ENCODE results near the gene ZNF530. TPM values are rescaled to one million over a fixed set of nuclear protein-coding genes. Genes with fewer than 3 reads are reported as not detected.

ZNF530 gene
- polyA plus RNA-seq (2011; rRNA removed) (1.7 and 2.6 TPM in 2 replicates), polyA minus RNA-seq (2011; rRNA and poly(A)+ RNA removed) (2.3 and 3.8 TPM in 2 replicates)

GRCh38 chr19:57599761-57600383 lies at the start of gene ZNF530:
Gene ZNF530 (plus strand): TSS chr19:57599885. CDS start chr19:57604346, 4,461 bp downstream.
- Histone ChIP-seq H3K36me3 (ENCODE audit: control insufficient read depth, insufficient read depth, low read length) (no peaks in the 10 kb centered on the region), H3K27me3 (ENCODE audit: control insufficient read depth, insufficient read depth, low read length) (no peaks in the 10 kb centered on the region), H3K4me3 (ENCODE audit: low read depth, low read length) (peak within 1 kb of the TSS; percentile 87)
- no peak for TF ChIP-seq CTCF (IDR thresholded peaks at IDR 0.05; ENCODE audit: insufficient read depth, low read depth, low read length)
- CTCF ChIA-PET: no interaction called here
- POLR2A ChIA-PET: no interaction called here
- peak; percentile 46 for DNase-seq (ENCODE audit: low read depth)

- no peak overlapping the region for H3K4me3 ChIP-seq (ENCODE audit: low read depth, low read length)
- TF ChIP-seq CTCF (IDR thresholded peaks at IDR 0.05; ENCODE audit: insufficient read depth, low read depth, low read length): no peak
- DNase-seq (ENCODE audit: low read depth): no peak
- peaks cover 37% of the 10 kb centered on the region for H3K36me3 ChIP-seq (ENCODE audit: control insufficient read depth, insufficient read depth, low read length)
- ChIA-PET POLR2A (no interaction called here), CTCF (no interaction called here)
- H3K27me3 ChIP-seq (ENCODE audit: control insufficient read depth, insufficient read depth, low read length): no peaks in the 10 kb centered on the region
Measured at GRCh38 chr19:57552432-57552831, 47.3 kb upstream of the ZNF530 start.

- ChIA-PET CTCF (interaction anchor here (1.0 kb wide), 1 partner anchor 598 kb away, joined by 6 read pairs; no protein-coding TSS in a partner anchor), POLR2A (no interaction called here)
- H3K4me3 ChIP-seq (ENCODE audit: low read depth, low read length): no peak overlapping the region
- no peaks in the 10 kb centered on the region for H3K27me3 ChIP-seq (ENCODE audit: control insufficient read depth, insufficient read depth, low read length)
- peaks cover 15% of the 10 kb centered on the region for H3K36me3 ChIP-seq (ENCODE audit: control insufficient read depth, insufficient read depth, low read length)
- TF ChIP-seq CTCF (IDR thresholded peaks at IDR 0.05; ENCODE audit: insufficient read depth, low read depth, low read length): no peak
- no peak for DNase-seq (ENCODE audit: low read depth)
Measured at GRCh38 chr19:57557659-57558058, 42.0 kb upstream of the ZNF530 start.

GRCh38 chr19:57558525-57558924 lies 41.2 kb upstream of the ZNF530 start:
- H3K36me3 ChIP-seq (ENCODE audit: control insufficient read depth, insufficient read depth, low read length): peaks cover 14% of the 10 kb centered on the region
- DNase-seq (ENCODE audit: low read depth): no peak
- ChIA-PET CTCF (interaction anchor here (1.0 to 1.1 kb wide), 2 partner anchors 22 to 597 kb away, joined by 5 to 6 read pairs; no protein-coding TSS in a partner anchor), POLR2A (no interaction called here)
- peak overlapping the region; percentile 84 for H3K4me3 ChIP-seq (ENCODE audit: low read depth, low read length)
- no peaks in the 10 kb centered on the region for H3K27me3 ChIP-seq (ENCODE audit: control insufficient read depth, insufficient read depth, low read length)
- TF ChIP-seq CTCF (IDR thresholded peaks at IDR 0.05; ENCODE audit: insufficient read depth, low read depth, low read length): peak; percentile 23; the same call in 1 of the 2 replicates

- TF ChIP-seq CTCF (IDR thresholded peaks at IDR 0.05; ENCODE audit: insufficient read depth, low read depth, low read length): no peak
- Histone ChIP-seq H3K36me3 (ENCODE audit: control insufficient read depth, insufficient read depth, low read length) (peaks cover 14% of the 10 kb centered on the region), H3K4me3 (ENCODE audit: low read depth, low read length) (peak overlapping the region; percentile 84), H3K27me3 (ENCODE audit: control insufficient read depth, insufficient read depth, low read length) (no peaks in the 10 kb centered on the region)
- no peak for DNase-seq (ENCODE audit: low read depth)
- CTCF ChIA-PET: interaction anchor here (0.7 to 1.1 kb wide), 2 partner anchors 13 to 22 kb away, joined by 3 to 5 read pairs; no protein-coding TSS in a partner anchor
- POLR2A ChIA-PET: no interaction called here
Measured at GRCh38 chr19:57559008-57559403, 40.7 kb upstream of the ZNF530 start.

Measured in BJ (cell line).